ENCODE data around the gene BCL2. TPM values are rescaled to one million over a fixed set of nuclear protein-coding genes. Genes with fewer than 3 reads are reported as not detected.

Gene BCL2
- total RNA-seq, 1 donor from 2014 or later: 4.9 TPM

GRCh38 chr18:63287691-63288220, 31.8 kb downstream of the BCL2 start:
- Histone ChIP-seq H4K20me1 (ENCODE audit: low read depth) (no peaks in the 10 kb centered on the region), H3K4me1 (peaks cover 17% of the 10 kb centered on the region), H3K9me3 (ENCODE audit: low read depth) (no peaks in the 10 kb centered on the region), H3K27me3 (no peaks in the 10 kb centered on the region), H3K27ac (no peak overlapping the region), H2AFZ (replicated peaks) (no peak overlapping the region), H3F3A (ENCODE audit: low read depth) (peaks cover 9% of the 10 kb centered on the region), H3K36me3 (no peaks in the 10 kb centered on the region), H3K79me2 (ENCODE audit: low read depth) (no peaks in the 10 kb centered on the region), H3K9ac (no peak overlapping the region), H3K4me3 (no peak overlapping the region), H3K4me2 (no peak overlapping the region)
- H3K36me3 Mint-ChIP-seq: peaks cover 9% of the 10 kb centered on the region
- no peak for DNase-seq (ENCODE audit: low spot score)
- H3K9me3 Mint-ChIP-seq: peaks cover 2% of the 10 kb centered on the region
- no peak overlapping the region for H3K4me3 Mint-ChIP-seq
- peaks cover 21% of the 10 kb centered on the region for H3K4me1 Mint-ChIP-seq
- TF ChIP-seq CTCF (IDR thresholded peaks at IDR 0.05): no peak
- TF ChIP-seq EZH2phosphoT487 (IDR thresholded peaks at IDR 0.05): no peak
- no peak for TF ChIP-seq EZH2 (IDR thresholded peaks at IDR 0.05)
- H3K27me3 Mint-ChIP-seq (ENCODE audit: insufficient read depth, low read depth): peaks cover 9% of the 10 kb centered on the region
- H3K27ac Mint-ChIP-seq: no peak overlapping the region

- peaks cover 2% of the 10 kb centered on the region for H3K36me3 Mint-ChIP-seq
Measured at GRCh38 chr18:63286926-63287325, 32.6 kb downstream of the BCL2 start.

GRCh38 chr18:63284827-63285733, 34.5 kb downstream of the BCL2 start:
- H3K36me3 Mint-ChIP-seq: peaks cover 6% of the 10 kb centered on the region
- peaks cover 11% of the 10 kb centered on the region for H3K27me3 Mint-ChIP-seq (ENCODE audit: insufficient read depth, low read depth)
- Histone ChIP-seq H4K20me1 (ENCODE audit: low read depth) (no peaks in the 10 kb centered on the region), H3F3A (ENCODE audit: low read depth) (peaks cover 1% of the 10 kb centered on the region), H3K27ac (no peak overlapping the region), H3K27me3 (no peaks in the 10 kb centered on the region), H3K4me2 (no peak overlapping the region), H3K9me3 (ENCODE audit: low read depth) (no peaks in the 10 kb centered on the region), H3K4me3 (no peak overlapping the region), H3K9ac (no peak overlapping the region), H3K36me3 (no peaks in the 10 kb centered on the region), H3K4me1 (peaks cover 5% of the 10 kb centered on the region), H3K79me2 (ENCODE audit: low read depth) (no peaks in the 10 kb centered on the region), H2AFZ (replicated peaks) (no peak overlapping the region)
- no peak for DNase-seq (ENCODE audit: low spot score)
- H3K4me1 Mint-ChIP-seq: peaks cover 13% of the 10 kb centered on the region
- no peak overlapping the region for H3K4me3 Mint-ChIP-seq
- H3K9me3 Mint-ChIP-seq: no peaks in the 10 kb centered on the region
- no peak for TF ChIP-seq CTCF (IDR thresholded peaks at IDR 0.05)
- no peak for TF ChIP-seq EZH2 (IDR thresholded peaks at IDR 0.05)
- TF ChIP-seq EZH2phosphoT487 (IDR thresholded peaks at IDR 0.05): no peak
- no peak overlapping the region for H3K27ac Mint-ChIP-seq

More at GRCh38 chr18:63286926-63287325, 32.6 kb downstream of the BCL2 start:
- H3K9me3 ChIP-seq (ENCODE audit: low read depth): no peaks in the 10 kb centered on the region
- H3K4me3 Mint-ChIP-seq: no peak overlapping the region
- H2AFZ ChIP-seq (replicated peaks): no peak overlapping the region
- H3F3A ChIP-seq (ENCODE audit: low read depth): peaks cover 9% of the 10 kb centered on the region
- H3K4me3 ChIP-seq: no peak overlapping the region
- TF ChIP-seq EZH2phosphoT487 (IDR thresholded peaks at IDR 0.05) (no peak), CTCF (IDR thresholded peaks at IDR 0.05) (no peak), EZH2 (IDR thresholded peaks at IDR 0.05) (no peak)
- no peak overlapping the region for H3K9ac ChIP-seq
- H3K4me2 ChIP-seq: no peak overlapping the region
- H3K36me3 ChIP-seq: no peaks in the 10 kb centered on the region
- H3K27me3 Mint-ChIP-seq (ENCODE audit: insufficient read depth, low read depth): peaks cover 9% of the 10 kb centered on the region
- no peak overlapping the region for H3K27ac Mint-ChIP-seq
- DNase-seq (ENCODE audit: low spot score): no peak
- H3K27me3 ChIP-seq: no peaks in the 10 kb centered on the region
- H3K27ac ChIP-seq: no peak overlapping the region
- H3K4me1 Mint-ChIP-seq: peaks cover 21% of the 10 kb centered on the region
- no peaks in the 10 kb centered on the region for H3K79me2 ChIP-seq (ENCODE audit: low read depth)
- no peaks in the 10 kb centered on the region for H4K20me1 ChIP-seq (ENCODE audit: low read depth)
- H3K9me3 Mint-ChIP-seq: peaks cover 2% of the 10 kb centered on the region
- peaks cover 17% of the 10 kb centered on the region for H3K4me1 ChIP-seq
